K562 (cell line): Measurements from ENCODE around the gene CMPK1. TPM values are rescaled to one million over a fixed set of nuclear protein-coding genes. Genes with fewer than 3 reads are reported as not detected.

Source experiments
- BRF1 ChIP-seq: IDR thresholded peaks from 3 replicates; pipeline ENCODE4 v1.6.1; 2011; ENCODE audit warnings: borderline replicate concordance, mild to moderate bottlenecking; ENCODE audit not compliant: insufficient read length; ENCODE audit errors: extremely low read depth
- HIVEP1 ChIP-seq: fragments of 250-450 bp; sonication (Bioruptor Pico); IDR thresholded peaks from 2 replicates; pipeline ENCODE4 v1.4.0; 2020; ENCODE audit warnings: mild to moderate bottlenecking
- NR2F6 ChIP-seq: fragments of 450-650 bp; formaldehyde crosslinking; IDR thresholded peaks from 2 replicates; pipeline ENCODE4 v1.4.0; 2020; ENCODE audit warnings: mild to moderate bottlenecking
- RREB1 ChIP-seq: fragments of 250-450 bp; sonication (Bioruptor Pico); IDR thresholded peaks from 2 replicates; pipeline ENCODE4 v1.4.0; 2020
- SIN3A ChIP-seq, 2 experiments: fragments of 150-350 bp in 1 of 2; IDR thresholded peaks; 2 replicates each; pipeline ENCODE4 v1.6.1; 2011 to 2016; ENCODE audit warnings: borderline replicate concordance in 2 of 2, low read depth in 2 of 2, low read length in 2 of 2, mild to moderate bottlenecking in 2 of 2, moderate library complexity in 2 of 2; ENCODE audit not compliant: control insufficient read depth in 1 of 2
- SMARCE1 ChIP-seq: fragments of 450-650 bp; IDR thresholded peaks from 2 replicates; pipeline ENCODE4 v1.7.1; 2016; ENCODE audit warnings: mild to moderate bottlenecking
- ZBTB34 ChIP-seq: fragments of 250-450 bp; sonication (Bioruptor Pico); IDR thresholded peaks from 2 replicates; pipeline ENCODE4 v1.8.0; 2021; ENCODE audit warnings: mild to moderate bottlenecking, moderate library complexity
- ZNF318 ChIP-seq, 2 experiments: fragments of 450-650 bp; IDR thresholded peaks; 2 replicates each; pipeline ENCODE4 v1.6.1; 2016; ENCODE audit warnings: mild to moderate bottlenecking in 2 of 2, borderline replicate concordance in 1 of 2, low read depth in 1 of 2, moderate library complexity in 1 of 2
- ZNF347 ChIP-seq: fragments of 450-650 bp; formaldehyde crosslinking; IDR thresholded peaks from 2 replicates; pipeline ENCODE4 v1.4.0; 2020; ENCODE audit warnings: low read depth, mild to moderate bottlenecking, moderate library complexity
- ZNF586 ChIP-seq: fragments of 450-650 bp; formaldehyde crosslinking; conservative IDR thresholded peaks from 2 replicates; pipeline ENCODE4 v1.4.0; 2020; ENCODE audit warnings: mild to moderate bottlenecking, moderate library complexity
- ZNF830 ChIP-seq: fragments of 250-450 bp; sonication (Bioruptor Pico); IDR thresholded peaks from 2 replicates; pipeline ENCODE4 v1.5.0; 2021; ENCODE audit warnings: mild to moderate bottlenecking
- polyA plus RNA-seq, 8 experiments: library from polyadenylated mRNA; depleted of rRNA in 4 of 8; stranded (reverse) in 5 of 8; unstranded in 3 of 8; fragments of >200 nt; fragmentation: Nextera tagmentation in 2 of 8; fragmentation: Illumina TruSeq in 1 of 8; extraction: Ambion mirVana in 2 of 8; extraction: Trizol in 1 of 8; gene quantifications; 2 replicates each; pipeline versions ENCODE4 v1.2.1 to v1.2.3, GENCODE V29; 2011 to 2014; ENCODE audit warnings: inconsistent platforms in 1 of 8, missing spikeins in 1 of 8
- total RNA-seq, 7 experiments: library from RNA; depleted of rRNA in 6 of 7; stranded (reverse); fragments of >200 nt in 6 of 7; fragmentation: Illumina TruSeq in 2 of 7; extraction: Trizol in 2 of 7; gene quantifications; 2 replicates each; pipeline versions ENCODE4 v1.2.1 to v1.2.3, GENCODE V29; 2011 to 2021; ENCODE audit warnings: low replicate concordance in 1 of 7

Gene CMPK1
- total and polyA plus RNA-seq, 9 of the 15 experiments (the other 6 are each of a cell fraction or from before 2014, with no cell fraction given): 54.5 to 197 (median 116) TPM

GRCh38 chr1:47313915-47314664 is 19.5 kb upstream of the CMPK1 start, which contains the start of gene STIL (continued):
- TF ChIP-seq ZNF318 (IDR thresholded peaks at IDR 0.05; ENCODE audit: borderline replicate concordance in 1 of 2, low read depth in 1 of 2) (no peak; a peak in 1 of 4 replicates), NR2F6 (CRISPR knock-in tag) (peak; percentile 72; the same call in 1 of the 2 replicates), RREB1 (CRISPR knock-in tag) (no peak), HIVEP1 (CRISPR knock-in tag) (0 out of 2 replicates have a peak, but pooled peaks have one; percentile 53), SIN3A (IDR thresholded peaks at IDR 0.05; ENCODE audit: borderline replicate concordance in 2 of 2, control insufficient read depth in 1 of 2, low read depth in 2 of 2, low read length in 2 of 2) (peak in 1 of 2 experiments; percentile 91; a peak in 2 of 4 replicates), ZNF347 (CRISPR knock-in tag) (no peak), SMARCE1 (no peak), ZNF830 (CRISPR knock-in tag) (no peak), ZNF586 (no peak), BRF1 (no peak), ZBTB34 (CRISPR knock-in tag) (no peak)
